Muscle layer of colon (tissue), 2 donors: ENCODE results near the gene JMJD6.
"Not testable (repeated sequence)": the region's sequence is repeated elsewhere in the genome, so short reads cannot be mapped to it uniquely, and the experiment has no call there.

ENCODE experiments used
- H3K27ac ChIP-seq: one replicate; pipeline ENCODE4 v1.7.0; 2013; ENCODE audit warnings: low read depth, mild to moderate bottlenecking, low read length, moderate library complexity
- H3K27me3 ChIP-seq, 2 donors: one replicate each; pipeline ENCODE4 v1.7.0; 2013; ENCODE audit warnings: low read length in 2 of 2, mild to moderate bottlenecking in 2 of 2; ENCODE audit not compliant: insufficient read depth in 2 of 2, control insufficient read depth in 1 of 2
- H3K36me3 ChIP-seq: one replicate; pipeline ENCODE4 v1.7.0; 2013; ENCODE audit warnings: mild to moderate bottlenecking, low read length; ENCODE audit not compliant: insufficient read depth
- H3K4me1 ChIP-seq: one replicate; pipeline ENCODE4 v1.7.0; 2013; ENCODE audit warnings: mild to moderate bottlenecking, low read length; ENCODE audit not compliant: insufficient read depth
- H3K4me3 ChIP-seq, 2 donors: one replicate each; pipeline ENCODE4 v1.7.0; 2013; ENCODE audit warnings: low read length in 2 of 2, low read depth in 1 of 2, mild to moderate bottlenecking in 1 of 2, moderate library complexity in 1 of 2
- H3K9ac ChIP-seq: one replicate; pipeline ENCODE4 v1.7.0; 2013; ENCODE audit warnings: low read length
- H3K9me3 ChIP-seq: one replicate; pipeline ENCODE4 v1.7.0; 2013; ENCODE audit warnings: mild to moderate bottlenecking, low read length
- donor health status: abdominal sarcoma.
- donor health status: Adenocarcinoma of cecum.

Gene JMJD6

DNA sequence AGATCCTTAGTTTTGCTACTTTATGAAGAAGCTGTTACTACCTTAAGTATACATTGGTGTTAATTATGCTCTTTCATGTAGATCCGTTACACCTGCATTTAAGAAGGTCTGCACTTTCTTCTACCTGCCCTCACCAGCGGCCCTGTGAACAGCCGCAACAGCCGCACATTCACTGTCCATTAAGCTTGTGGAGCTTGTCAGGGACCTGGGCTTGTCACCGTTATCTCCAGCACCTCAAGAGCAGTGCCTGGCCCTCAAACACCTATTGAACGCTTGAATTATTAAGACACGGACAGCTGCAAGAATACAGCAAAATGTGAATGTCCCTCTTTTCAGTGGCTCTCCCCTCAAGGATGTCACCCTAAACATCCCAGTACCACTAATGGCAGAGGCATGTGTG lies 12.6 kb downstream of the JMJD6 start:
- H3K36me3 ChIP-seq: peaks cover 40% of the 10 kb centered on the region
- no peak overlapping the region for H3K27ac ChIP-seq
- H3K9ac ChIP-seq: no peak overlapping the region
- no peaks in the 10 kb centered on the region for H3K9me3 ChIP-seq
- no peak overlapping the region for H3K4me3 ChIP-seq
- H3K4me1 ChIP-seq: peaks cover 35% of the 10 kb centered on the region
- H3K27me3 ChIP-seq: no peaks in the 10 kb centered on the region

DNA sequence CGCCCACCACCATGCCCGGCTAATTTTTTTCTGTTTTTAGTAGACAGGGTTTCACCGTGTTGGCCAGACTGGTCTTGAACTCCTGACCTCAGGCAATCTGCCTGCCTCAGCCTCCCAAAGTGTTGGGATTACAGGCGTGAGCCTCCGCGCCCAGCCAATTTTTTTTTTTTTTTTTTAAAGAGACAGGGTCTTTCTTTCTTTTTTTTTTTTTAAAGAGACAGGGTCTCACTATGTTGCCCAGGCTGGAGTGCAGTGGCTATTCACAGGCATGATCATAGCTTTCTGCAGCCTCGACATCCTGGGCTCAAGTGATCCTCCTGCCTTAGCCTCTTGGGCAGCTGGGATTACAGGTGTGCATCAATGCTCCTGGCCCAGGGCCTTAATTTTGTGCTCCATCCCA lies 14.1 kb downstream of the JMJD6 start:
- not testable (repeated sequence) for H3K9ac ChIP-seq, H3K4me3 ChIP-seq, H3K9me3 ChIP-seq, H3K27me3 ChIP-seq, H3K27ac ChIP-seq
- peaks cover 50% of the 10 kb centered on the region for H3K4me1 ChIP-seq
- peaks cover 30% of the 10 kb centered on the region for H3K36me3 ChIP-seq

DNA sequence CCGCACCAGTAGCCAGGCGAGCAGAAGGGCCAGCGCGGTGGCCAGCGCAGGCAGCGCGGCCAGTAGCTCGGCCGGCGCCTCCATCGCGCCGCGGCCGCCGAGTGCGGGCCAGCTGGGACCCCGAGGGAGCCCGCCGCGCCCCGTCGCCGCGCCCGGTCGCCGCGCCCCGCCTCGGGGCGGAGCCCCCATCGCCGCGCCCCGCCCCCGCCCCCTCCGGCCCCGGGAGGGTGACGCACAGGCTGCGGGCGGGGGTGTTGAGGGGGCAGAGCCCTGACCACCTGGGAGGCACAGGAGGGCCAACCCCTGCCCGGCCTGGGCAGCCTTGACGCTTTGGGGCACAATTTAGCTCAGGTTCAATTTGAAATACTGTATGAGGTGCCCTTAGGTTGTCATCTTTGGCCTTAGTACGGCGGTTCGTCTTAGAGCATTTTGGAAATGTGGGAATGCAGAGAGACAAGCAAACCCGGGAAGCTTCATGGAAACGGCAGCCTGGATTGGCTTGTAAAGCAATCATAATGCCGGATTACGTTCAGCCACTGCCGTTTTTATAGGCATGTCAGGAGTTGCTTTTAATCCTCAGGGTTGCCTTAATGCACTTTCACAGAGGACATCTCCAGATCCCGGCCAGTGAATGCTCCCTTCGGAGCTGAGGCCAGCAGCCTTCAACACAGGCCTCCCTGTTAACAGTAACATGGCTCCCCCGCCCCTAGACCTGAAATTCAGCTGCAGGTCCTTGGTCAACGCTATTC lies 15.4 kb downstream of the JMJD6 start, which contains the start of gene MXRA7:
Gene MXRA7, minus strand, starts transcription at position 103 of the 749 bp plus-strand sequence. Its CDS starts 19 bp downstream, at position 84.
- Histone ChIP-seq H3K9me3 (no peaks in the 10 kb centered on the region), H3K27me3 (no peaks in the 10 kb centered on the region), H3K27ac (peak within 1 kb of the TSS; percentile 96), H3K36me3 (peaks cover 18% of the 10 kb centered on the region), H3K4me1 (peaks cover 53% of the 10 kb centered on the region), H3K9ac (peak within 1 kb of the TSS; percentile 91), H3K4me3 (peak within 1 kb of the TSS; percentile 57 to 60)

- Histone ChIP-seq H3K4me1 (peaks cover 52% of the 10 kb centered on the region), H3K4me3 (peak overlapping the region; percentile 57 to 60), H3K9ac (peak overlapping the region; percentile 91), H3K27ac (peak overlapping the region; percentile 96)
- H3K9me3 ChIP-seq, H3K36me3 ChIP-seq, H3K27me3 ChIP-seq: not testable (repeated sequence)
Measured at GRCh38 chr17:76709951-76710862, 16.2 kb downstream of the JMJD6 start.

GRCh38 chr17:76709077-76709950 lies 17.1 kb downstream of the JMJD6 start:
- Histone ChIP-seq H3K27me3 (no peaks in the 10 kb centered on the region), H3K36me3 (peaks cover 6% of the 10 kb centered on the region), H3K4me3 (peak overlapping the region; percentile 57 to 60), H3K9ac (peak overlapping the region; percentile 91), H3K4me1 (peaks cover 51% of the 10 kb centered on the region), H3K9me3 (no peaks in the 10 kb centered on the region), H3K27ac (peak overlapping the region; percentile 96)

DNA sequence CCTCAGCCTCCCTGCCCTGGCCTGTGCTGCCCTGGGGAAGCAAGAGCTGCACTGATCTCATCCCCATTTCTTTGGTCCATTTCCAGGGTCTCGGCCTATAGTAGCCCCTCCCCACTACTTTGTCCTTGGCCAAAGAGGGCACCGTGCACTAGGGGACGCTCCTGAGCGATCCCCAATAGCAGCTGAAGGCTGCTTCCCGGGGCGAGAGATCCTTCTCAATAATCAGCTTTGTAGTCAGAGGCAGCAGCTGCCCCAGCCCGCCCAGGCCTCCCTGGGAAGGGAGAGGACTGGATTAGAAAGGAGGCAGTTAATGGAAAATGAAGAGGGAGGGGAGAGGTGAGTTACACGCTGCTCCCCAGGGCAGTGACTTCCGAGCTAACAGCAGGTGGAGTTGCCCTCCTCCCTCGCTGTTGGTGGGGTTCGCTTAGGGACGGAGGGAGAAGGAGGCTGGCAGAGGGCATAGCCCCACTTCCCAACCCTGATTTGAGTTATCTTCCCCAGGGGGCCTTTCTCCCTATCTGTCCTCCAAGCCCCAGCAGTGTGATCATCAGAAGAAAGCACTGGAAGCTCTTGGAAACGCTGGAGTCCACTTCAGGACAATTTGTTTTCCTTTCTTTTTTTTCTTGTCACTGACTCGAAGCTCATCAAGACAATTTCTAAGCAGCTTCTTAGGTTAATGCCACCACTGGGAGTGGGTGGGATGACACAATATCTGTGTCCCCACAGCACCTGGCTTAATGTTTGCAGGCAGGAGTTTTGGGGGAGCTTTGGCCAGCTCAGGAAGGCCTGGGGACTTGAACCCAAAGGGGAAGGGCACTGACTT lies 18.2 kb downstream of the JMJD6 start:
- Histone ChIP-seq H3K4me3 (peak overlapping the region in 1 of 2 donors; percentile 57), H3K4me1 (peaks cover 54% of the 10 kb centered on the region), H3K36me3 (peaks cover 6% of the 10 kb centered on the region), H3K27ac (peak overlapping the region; percentile 96), H3K9me3 (no peaks in the 10 kb centered on the region), H3K9ac (peak overlapping the region; percentile 78), H3K27me3 (no peaks in the 10 kb centered on the region)

DNA sequence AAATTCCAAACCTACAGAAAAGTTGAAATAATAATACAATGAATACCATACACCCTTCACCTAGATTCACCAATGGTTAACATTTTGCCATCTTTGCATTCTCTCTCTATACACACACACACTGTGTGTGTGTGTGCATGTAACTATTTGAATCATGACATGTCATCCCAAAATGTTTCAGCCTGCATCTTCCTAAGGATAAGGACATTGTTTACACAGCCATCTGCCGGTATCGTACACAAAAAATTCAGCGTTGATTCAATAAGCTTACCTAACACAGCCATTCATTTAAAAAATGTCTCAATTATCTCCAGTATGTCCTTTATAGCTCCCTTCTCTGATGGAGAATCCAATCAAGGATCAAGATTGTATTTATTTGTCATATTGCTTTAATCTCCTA lies 19.6 kb downstream of the JMJD6 start:
- peak overlapping the region; percentile 0 for H3K27ac ChIP-seq
- no peak overlapping the region for H3K9ac ChIP-seq
- H3K4me1 ChIP-seq: peaks cover 61% of the 10 kb centered on the region
- no peaks in the 10 kb centered on the region for H3K36me3 ChIP-seq
- H3K9me3 ChIP-seq: no peaks in the 10 kb centered on the region
- H3K4me3 ChIP-seq: no peak overlapping the region
- no peaks in the 10 kb centered on the region for H3K27me3 ChIP-seq

DNA sequence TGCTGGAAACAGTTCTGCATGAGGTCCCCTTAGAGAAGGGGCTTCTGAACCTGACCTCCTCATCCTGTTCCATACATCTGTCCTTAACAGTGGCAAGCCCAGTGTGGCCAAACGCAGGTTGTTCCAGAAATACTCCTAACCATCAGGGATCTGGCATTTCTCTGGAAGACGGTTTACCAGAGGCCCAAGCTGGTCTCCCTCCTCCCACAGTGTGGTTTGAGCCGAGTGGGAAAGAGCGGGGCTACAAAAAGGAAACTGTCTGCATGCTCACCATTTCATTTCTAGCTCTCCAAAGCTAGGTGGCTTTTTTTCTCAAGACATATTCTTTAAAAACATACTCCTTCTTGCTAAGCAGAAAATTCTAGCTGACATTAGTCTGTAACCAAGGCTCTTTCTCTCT lies 21.6 kb downstream of the JMJD6 start:
- Histone ChIP-seq H3K4me3 (no peak overlapping the region), H3K4me1 (peaks cover 73% of the 10 kb centered on the region), H3K27ac (peak overlapping the region; percentile 74), H3K27me3 (no peaks in the 10 kb centered on the region), H3K36me3 (no peaks in the 10 kb centered on the region), H3K9me3 (no peaks in the 10 kb centered on the region), H3K9ac (no peak overlapping the region)

DNA sequence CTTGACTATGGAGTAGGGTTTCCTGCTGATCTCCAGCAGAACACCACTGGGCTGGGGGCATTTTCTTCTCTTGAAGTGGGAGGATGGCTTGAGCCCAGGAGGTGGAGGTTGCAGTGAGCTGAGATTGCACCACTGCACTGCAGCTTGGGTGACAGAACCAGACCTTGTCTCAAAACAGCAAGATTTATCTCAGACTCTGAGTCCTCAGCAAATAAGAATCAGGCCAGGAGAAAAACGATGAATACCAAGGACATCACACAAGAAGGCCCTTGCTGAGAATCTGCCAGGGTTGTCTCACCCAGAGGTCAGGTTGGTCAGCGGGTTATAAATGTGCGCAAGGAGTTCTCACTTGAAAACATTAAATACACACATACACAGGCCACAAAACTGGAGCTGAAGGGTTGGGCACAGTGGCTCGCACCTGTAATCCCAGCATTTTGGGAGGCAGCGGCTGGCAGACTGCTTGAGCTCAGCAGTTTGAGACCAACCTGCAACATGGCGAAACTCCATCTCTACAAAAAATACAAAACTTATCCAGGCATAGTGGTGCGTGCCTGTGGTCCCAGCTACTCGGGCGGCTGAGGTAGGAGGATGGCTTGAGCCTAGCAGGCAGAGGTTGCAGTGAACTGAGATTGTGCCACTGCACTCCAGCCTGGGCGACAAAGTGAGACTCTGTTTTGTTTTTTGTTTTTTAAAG lies 23.3 kb downstream of the JMJD6 start:
- no peak overlapping the region for H3K4me3 ChIP-seq
- H3K9ac ChIP-seq: no peak overlapping the region
- peaks cover 80% of the 10 kb centered on the region for H3K4me1 ChIP-seq
- H3K27ac ChIP-seq: no peak overlapping the region
- H3K36me3 ChIP-seq: no peaks in the 10 kb centered on the region
- no peaks in the 10 kb centered on the region for H3K27me3 ChIP-seq
- no peaks in the 10 kb centered on the region for H3K9me3 ChIP-seq

GRCh38 chr17:76702076-76702475 lies 24.3 kb downstream of the JMJD6 start:
- H3K9me3 ChIP-seq: no peaks in the 10 kb centered on the region
- peaks cover 80% of the 10 kb centered on the region for H3K4me1 ChIP-seq
- H3K36me3 ChIP-seq: no peaks in the 10 kb centered on the region
- H3K27me3 ChIP-seq: no peaks in the 10 kb centered on the region
- no peak overlapping the region for H3K4me3 ChIP-seq
- H3K9ac ChIP-seq: peak overlapping the region; percentile 73
- H3K27ac ChIP-seq: peak overlapping the region; percentile 92
